Retinal pigment epithelial cell (primary cell): ENCODE measurements around the gene RPEL1.

ENCODE experiments used
- DNase-seq: peaks from one replicate; pipeline ENCODE4 v3.0.0-alpha.2; 2010; ENCODE audit warnings: low read depth
- H3K4me3 ChIP-seq: 2 replicates; pipeline ENCODE4 v1.5.1; 2011; ENCODE audit warnings: mild to moderate bottlenecking, low read length, control low read depth, moderate library complexity
- CTCF ChIP-seq: conservative IDR thresholded peaks from 2 replicates; pipeline ENCODE4 v1.5.1; 2011; ENCODE audit warnings: low read depth, low read length, control low read depth, inconsistent platforms

RPEL1 gene

DNA sequence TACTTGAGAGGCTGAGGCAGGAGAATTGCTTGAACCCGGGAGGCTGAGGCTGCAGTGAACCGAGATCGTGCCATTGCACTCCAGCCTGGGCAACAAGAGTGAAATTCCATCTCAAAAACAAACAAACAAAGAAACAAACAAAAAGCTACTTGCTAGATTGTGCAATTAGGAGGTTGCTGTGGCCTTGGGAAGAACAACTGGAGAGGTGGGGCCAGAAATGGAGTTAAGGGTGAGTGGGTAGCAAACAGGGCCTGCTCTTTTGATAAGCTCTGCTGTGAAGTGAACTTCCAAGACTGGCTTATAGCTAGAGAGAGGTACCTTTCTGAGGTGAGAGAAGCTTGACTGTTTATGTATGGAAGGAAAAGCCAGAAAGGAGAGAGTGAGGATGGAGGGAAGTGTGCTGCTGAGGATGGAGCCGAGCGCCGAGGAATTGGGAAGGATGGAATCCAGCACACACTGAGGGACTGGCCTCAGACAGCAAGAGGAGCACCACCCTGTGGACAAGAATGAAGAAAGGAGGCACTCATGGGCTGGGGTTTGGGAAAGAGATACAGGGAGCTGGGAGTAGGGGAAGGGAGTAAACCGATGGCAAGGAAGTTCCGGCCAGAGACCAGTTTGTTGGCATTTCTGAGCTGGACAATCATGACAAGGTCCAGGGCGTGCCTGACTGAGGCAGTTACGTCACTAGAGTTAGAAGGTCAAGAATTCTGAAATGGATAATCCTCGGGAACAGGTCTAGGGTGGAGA lies 7.0 kb upstream of the RPEL1 start:
- DNase-seq: peak; percentile 63
- no peak overlapping the region for H3K4me3 ChIP-seq
- TF ChIP-seq CTCF: peak; percentile 51

DNA sequence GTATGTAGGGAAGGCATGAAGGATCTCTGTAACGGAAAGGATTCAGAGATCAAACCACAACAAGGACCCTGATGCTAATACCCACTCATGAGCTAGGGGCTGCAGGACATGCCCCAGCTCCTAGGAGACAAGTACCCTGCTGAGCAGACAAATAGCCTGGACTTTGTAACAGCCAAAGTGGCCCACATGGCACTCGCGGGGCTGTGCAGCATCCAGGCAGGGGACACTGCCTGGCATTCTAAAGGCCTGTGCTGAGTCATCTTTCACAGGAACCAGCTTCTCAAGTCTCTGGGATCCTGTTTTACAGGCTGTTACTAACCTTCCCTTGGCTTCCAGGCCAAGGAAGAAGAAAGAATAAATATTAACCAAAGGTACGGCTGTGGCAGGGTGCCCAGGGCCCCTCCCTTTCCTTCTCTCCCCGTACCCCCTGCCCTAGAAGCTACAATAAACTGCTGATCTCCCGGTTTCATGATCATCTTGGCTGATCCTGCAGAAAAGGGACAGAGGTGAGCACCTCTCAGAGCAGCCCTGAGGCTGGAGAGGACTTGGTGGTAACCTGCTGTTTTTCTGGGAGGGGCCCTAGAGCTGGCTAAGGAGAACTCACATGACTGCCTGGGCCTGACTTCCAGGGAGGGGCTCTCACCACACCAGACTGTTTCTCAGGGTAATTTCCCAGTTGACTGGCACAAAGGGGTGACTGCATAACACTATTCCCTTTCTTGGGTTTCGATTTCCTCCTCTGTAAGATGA lies 4.2 kb upstream of the RPEL1 start:
- no peak overlapping the region for H3K4me3 ChIP-seq
- no peak for TF ChIP-seq CTCF
- peak; percentile 37 for DNase-seq

- DNase-seq: no peak
- TF ChIP-seq CTCF: peak; percentile 94
These were observed 918 bp upstream of the RPEL1 start for GRCh38 chr10:103244666-103245271.

DNA sequence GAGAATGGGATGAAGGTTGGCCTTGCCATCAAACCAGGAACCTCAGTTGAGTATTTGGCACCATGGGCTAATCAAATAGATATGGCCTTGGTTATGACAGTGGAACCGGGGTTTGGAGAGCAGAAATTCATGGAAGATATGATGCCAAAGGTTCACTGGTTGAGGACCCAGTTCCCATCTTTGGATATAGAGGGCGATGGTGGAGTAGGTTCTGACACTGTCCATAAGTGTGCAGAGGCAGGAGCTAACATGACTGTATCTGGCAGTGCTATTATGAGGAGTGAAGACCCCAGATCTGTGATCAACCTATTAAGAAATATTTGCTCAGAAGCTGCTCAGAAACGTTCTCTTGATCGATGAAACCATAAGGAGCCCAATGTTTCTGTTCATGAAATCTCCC lies 637 bp downstream of the RPEL1 start:
- TF ChIP-seq CTCF: no peak
- no peak for DNase-seq
- no peak overlapping the region for H3K4me3 ChIP-seq

More at GRCh38 chr10:103244666-103245271, 918 bp upstream of the RPEL1 start:
- H3K4me3 ChIP-seq: no peak overlapping the region

- H3K4me3 ChIP-seq: no peak overlapping the region
- no peak for DNase-seq
- TF ChIP-seq CTCF: no peak
These were observed 8.4 kb downstream of the RPEL1 start for GRCh38 chr10:103254113-103254512.

DNA sequence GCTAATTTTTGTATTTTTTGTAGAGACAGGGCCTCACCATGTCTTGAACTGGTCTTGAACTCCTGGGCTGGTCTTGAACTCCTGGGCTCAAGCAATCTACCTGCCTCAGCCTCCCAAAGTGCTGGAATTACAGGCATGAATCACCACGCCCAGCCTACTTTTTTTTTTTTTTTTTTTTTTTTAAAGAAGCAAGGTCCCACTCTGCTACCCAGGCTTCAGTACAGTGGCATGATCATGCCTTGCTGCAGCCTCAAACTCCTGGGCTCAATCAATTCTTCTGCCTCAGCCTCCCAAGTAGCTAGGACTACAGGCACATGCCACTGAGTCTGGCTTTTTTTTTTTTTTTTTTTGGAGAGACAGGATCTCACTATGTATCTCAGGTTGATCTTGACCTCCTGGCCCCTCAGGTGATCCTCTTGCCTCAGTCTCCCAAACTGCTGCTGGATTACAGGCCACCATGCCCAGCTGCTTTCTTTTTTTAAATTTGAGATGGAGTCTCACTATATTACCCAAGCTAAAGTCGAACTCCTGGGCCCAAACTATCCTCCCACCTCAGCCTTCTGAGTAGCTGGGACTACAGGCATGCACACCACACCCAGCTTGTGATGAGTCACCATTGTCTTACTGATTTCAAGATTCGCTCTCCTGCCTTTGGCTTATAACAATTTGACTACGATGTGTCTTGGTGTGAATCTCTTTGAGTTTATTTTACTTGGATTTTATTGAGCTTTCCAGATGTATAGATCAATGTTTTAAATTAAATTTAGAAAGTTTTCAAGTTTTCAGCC lies 9.0 kb downstream of the RPEL1 start:
- no peak overlapping the region for H3K4me3 ChIP-seq
- no peak for DNase-seq
- no peak for TF ChIP-seq CTCF
